ENCODE measurements around the gene QPRT.
A peak's percentile ranks its signal among the peaks of the same experiment; 100 is the strongest.

Gene QPRT

DNA sequence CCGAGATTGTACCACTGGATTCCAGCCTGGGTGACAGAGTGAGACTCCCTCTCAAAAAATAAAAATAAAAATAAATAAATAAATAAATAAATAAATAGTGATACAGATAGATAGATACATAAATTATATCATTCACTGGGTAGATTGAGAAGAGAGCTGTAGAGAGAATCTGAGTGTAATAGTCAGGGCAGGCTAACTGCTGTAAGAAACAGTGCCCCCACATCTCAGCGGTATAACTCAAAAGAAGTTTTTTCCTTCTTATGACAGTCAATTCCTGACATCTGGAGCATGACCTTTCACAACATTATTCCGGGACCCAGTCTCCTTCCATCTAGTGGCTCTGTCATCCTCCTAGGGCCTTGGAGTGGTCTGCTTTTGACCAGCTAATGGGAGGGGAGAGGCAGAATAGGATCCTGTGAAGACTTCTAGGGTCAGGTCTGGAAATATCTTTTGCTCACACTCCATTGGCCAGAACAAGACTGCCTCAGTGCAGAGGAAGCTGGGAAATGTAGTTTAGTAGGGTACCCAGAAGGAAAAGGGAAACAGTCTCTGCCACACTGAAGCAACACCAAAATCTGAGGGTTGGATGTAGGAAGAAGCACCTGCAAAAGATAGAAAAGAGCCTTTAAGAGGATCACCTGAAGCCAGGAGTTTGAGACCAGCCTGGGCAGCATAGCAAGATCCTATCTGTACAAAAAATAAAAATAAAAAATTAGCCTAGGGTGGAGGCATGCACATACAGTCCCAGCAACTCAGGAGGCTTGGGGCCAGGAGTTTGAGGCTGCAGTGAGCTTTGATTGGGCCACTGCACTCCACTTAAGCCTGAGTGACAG, 3.0 kb upstream of the QPRT start:
- POLR2A ChIA-PET: interaction anchor here (0.9 to 1.6 kb wide), 2 partner anchors 114 to 131 kb away, joined by 3 to 4 read pairs; partner anchors contain the start of gene KIF22
- DNase-seq (ENCODE audit: extremely low spot score): peak; percentile 63
- CTCF ChIA-PET: interaction anchor here (0.6 to 0.7 kb wide), 2 partner anchors 103 to 114 kb away, joined by 3 read pairs; partner anchors contain the start of gene KIF22
- TF ChIP-seq FOXM1 (IDR thresholded peaks at IDR 0.05; ENCODE audit: borderline replicate concordance): no peak
- TF ChIP-seq FOXK2 (IDR thresholded peaks at IDR 0.05): no peak
- no peak for TF ChIP-seq TARDBP (IDR thresholded peaks at IDR 0.05)
- no peak for TF ChIP-seq L3MBTL2 (conservative IDR thresholded peaks at IDR 0.05)
- TF ChIP-seq CTBP1 (IDR thresholded peaks at IDR 0.05; ENCODE audit: borderline replicate concordance): no peak
- TF ChIP-seq SUZ12 (IDR thresholded peaks at IDR 0.05): no peak
- no peak for TF ChIP-seq ELF4 (IDR thresholded peaks at IDR 0.05)
- no peak for TF ChIP-seq FOXA1 (IDR thresholded peaks at IDR 0.05)
- TF ChIP-seq ZNF384 (IDR thresholded peaks at IDR 0.05): no peak
- TF ChIP-seq, protein P1, sequence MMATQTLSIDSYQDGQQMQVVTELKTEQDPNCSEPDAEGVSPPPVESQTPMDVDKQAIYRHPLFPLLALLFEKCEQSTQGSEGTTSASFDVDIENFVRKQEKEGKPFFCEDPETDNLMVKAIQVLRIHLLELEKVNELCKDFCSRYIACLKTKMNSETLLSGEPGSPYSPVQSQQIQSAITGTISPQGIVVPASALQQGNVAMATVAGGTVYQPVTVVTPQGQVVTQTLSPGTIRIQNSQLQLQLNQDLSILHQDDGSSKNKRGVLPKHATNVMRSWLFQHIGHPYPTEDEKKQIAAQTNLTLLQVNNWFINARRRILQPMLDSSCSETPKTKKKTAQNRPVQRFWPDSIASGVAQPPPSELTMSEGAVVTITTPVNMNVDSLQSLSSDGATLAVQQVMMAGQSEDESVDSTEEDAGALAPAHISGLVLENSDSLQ (IDR thresholded peaks at IDR 0.05): no peak; the same call in 1 of the 2 replicates
- TF ChIP-seq NFRKB (IDR thresholded peaks at IDR 0.05): no peak
- no peak for TF ChIP-seq LEF1 (IDR thresholded peaks at IDR 0.05; ENCODE audit: borderline replicate concordance)
- no peak for TF ChIP-seq ARNT (IDR thresholded peaks at IDR 0.05)
- TF ChIP-seq HDGF (IDR thresholded peaks at IDR 0.05; ENCODE audit: borderline replicate concordance): no peak
- TF ChIP-seq SP1 (IDR thresholded peaks at IDR 0.05): no peak

DNA sequence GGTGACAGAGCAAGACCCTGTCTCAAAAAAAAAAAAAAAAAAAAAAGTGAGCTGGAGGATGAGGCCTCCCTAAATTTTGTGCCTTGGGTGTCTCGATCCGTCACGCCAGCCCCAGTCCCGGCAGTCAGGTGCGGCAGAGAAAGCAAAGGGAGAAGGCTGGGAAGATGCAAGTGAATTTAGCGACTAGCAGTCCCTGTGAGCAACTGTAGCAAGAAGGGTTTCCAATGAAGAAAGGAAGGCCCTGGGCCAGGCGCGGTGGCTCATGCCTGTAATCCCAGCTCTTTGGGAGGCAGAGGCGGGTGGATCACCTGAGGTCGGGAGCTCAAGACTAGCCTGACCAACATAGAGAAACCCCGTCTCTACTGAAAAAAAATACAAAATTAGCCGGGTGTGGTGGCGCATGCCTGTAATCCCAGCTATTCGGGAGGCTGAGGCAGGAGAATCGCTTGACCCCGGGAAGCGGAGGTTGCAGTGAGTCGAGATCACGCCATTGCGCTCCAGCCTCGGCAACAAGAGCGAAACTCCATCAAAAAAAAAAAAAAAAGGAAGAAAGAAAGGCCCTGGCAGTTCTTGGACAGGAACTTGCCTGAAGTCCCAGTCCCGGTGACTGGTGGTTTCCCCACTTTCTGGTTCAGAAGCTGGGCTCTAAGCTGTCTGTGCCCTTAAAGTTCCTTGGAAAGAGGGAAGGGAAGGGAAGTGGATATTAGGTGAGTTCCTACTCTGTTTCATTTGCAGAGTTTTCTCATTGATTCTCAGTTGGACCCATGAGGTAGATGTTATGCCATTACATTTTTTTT, 1.8 kb upstream of the QPRT start:
- ChIA-PET POLR2A (interaction anchor here (0.9 to 1.6 kb wide), 2 partner anchors 113 to 130 kb away, joined by 3 to 4 read pairs; partner anchors contain the start of gene KIF22), CTCF (interaction anchor here (0.6 to 0.7 kb wide), 2 partner anchors 101 to 113 kb away, joined by 3 read pairs; partner anchors contain the start of gene KIF22)
- TF ChIP-seq ELF4 (IDR thresholded peaks at IDR 0.05): no peak
- TF ChIP-seq, protein P1 (IDR thresholded peaks at IDR 0.05): no peak
- no peak for TF ChIP-seq ARNT (IDR thresholded peaks at IDR 0.05)
- TF ChIP-seq NFRKB (IDR thresholded peaks at IDR 0.05): no peak
- no peak for TF ChIP-seq HDGF (IDR thresholded peaks at IDR 0.05; ENCODE audit: borderline replicate concordance)
- no peak for TF ChIP-seq SP1 (IDR thresholded peaks at IDR 0.05)
- no peak for TF ChIP-seq L3MBTL2 (conservative IDR thresholded peaks at IDR 0.05)
- TF ChIP-seq FOXA1 (IDR thresholded peaks at IDR 0.05): no peak
- no peak for TF ChIP-seq LEF1 (IDR thresholded peaks at IDR 0.05; ENCODE audit: borderline replicate concordance)
- no peak for TF ChIP-seq FOXK2 (IDR thresholded peaks at IDR 0.05)
- TF ChIP-seq CTBP1 (IDR thresholded peaks at IDR 0.05; ENCODE audit: borderline replicate concordance): no peak
- no peak for TF ChIP-seq BHLHE40 (IDR thresholded peaks at IDR 0.05; ENCODE audit: borderline replicate concordance)
- no peak for TF ChIP-seq ZNF384 (IDR thresholded peaks at IDR 0.05)
- DNase-seq (ENCODE audit: extremely low spot score): no peak

DNA sequence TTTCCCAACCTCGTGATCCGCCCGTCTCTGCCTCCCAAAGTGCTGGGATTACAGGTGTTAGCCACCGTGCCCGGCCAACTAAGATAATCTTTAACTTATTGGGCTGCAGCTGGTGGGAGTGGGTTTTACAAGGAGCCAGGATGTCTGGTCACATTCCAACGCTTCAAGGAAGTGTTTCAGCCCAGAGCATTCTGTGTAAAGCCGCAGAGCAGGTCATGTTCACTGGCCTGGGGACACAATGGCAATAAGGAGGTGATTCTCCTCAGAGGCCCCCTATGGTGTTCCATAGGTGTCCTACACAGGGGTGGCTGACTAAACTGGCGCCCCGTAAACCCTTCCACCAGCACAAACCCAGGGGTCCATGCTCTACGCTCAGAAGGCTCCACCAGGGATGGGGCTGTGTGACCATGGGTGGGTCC, 1.2 kb downstream of the QPRT start:
- TF ChIP-seq SP1 (IDR thresholded peaks at IDR 0.05) (no peak), NFRKB (IDR thresholded peaks at IDR 0.05) (no peak), LEF1 (IDR thresholded peaks at IDR 0.05; ENCODE audit: borderline replicate concordance) (no peak), FOXM1 (IDR thresholded peaks at IDR 0.05; ENCODE audit: borderline replicate concordance) (no peak), CTBP1 (IDR thresholded peaks at IDR 0.05; ENCODE audit: borderline replicate concordance) (no peak), HDGF (IDR thresholded peaks at IDR 0.05; ENCODE audit: borderline replicate concordance) (no peak), L3MBTL2 (conservative IDR thresholded peaks at IDR 0.05) (no peak), ZNF384 (IDR thresholded peaks at IDR 0.05) (no peak), TARDBP (IDR thresholded peaks at IDR 0.05) (no peak)
- CTCF ChIA-PET: no interaction called here
- POLR2A ChIA-PET: interaction anchor here (1.2 to 2.8 kb wide), 6 partner anchors 9 to 136 kb away, joined by 3 to 12 read pairs (median 6); partner anchors contain the start of genes KIF22, PAGR1 and SPN
- DNase-seq (ENCODE audit: extremely low spot score): no peak

DNA sequence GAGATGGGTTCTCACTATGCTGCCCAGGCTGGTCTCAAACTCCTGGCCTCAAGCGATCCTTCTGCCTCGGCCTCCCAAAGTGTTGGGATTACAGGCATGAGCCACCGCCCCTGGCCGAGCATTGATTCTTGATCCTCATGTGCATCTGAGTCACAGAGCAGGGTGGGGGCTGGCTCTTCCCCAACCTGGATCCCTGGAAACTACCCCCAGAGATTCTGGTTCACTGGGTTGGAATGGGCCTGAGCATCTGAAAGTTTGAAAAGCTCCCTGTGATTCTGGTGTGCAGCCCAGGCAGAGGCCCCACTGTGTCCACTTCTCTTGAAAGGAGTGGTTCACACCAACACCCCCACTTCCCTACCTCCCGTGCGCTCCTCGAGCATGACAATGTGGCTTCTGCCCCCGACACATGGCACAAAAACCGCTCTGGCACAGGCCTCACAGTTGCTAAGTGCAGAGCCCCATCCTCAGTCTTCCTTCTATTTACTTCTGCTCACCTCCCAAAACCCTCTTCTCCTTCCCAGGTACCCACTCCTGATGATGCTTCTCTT, 4.6 kb downstream of the QPRT start:
- DNase-seq (ENCODE audit: extremely low spot score): no peak
- ChIA-PET CTCF (no interaction called here), POLR2A (interaction anchor here (1.2 kb wide), 1 partner anchor 10 kb away, joined by 3 read pairs; no protein-coding TSS in a partner anchor)
- TF ChIP-seq FOXK2 (IDR thresholded peaks at IDR 0.05) (no peak), FOXA1 (IDR thresholded peaks at IDR 0.05) (no peak), FOXM1 (IDR thresholded peaks at IDR 0.05; ENCODE audit: borderline replicate concordance) (no peak), LEF1 (IDR thresholded peaks at IDR 0.05; ENCODE audit: borderline replicate concordance) (no peak)

DNA sequence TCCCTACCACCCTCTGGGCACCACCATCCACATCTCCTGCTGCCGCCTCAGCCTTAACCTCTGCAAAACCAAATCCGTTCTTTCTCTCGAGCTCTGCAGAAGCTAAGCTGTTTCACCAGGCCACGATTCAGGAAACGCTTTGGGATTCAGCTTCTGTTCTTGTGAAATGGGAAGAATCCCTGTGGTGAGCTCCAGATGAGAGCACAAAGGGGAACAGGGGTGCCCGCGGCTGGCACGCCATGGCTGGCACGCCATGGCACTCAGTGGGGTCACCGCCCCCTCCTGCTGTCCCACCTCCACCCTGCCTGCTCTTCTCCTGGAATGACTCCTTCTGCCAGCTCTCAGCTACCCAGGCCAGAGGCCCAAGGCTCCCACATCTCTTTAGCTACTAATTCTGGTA, 5.7 kb downstream of the QPRT start:
- ChIA-PET CTCF (no interaction called here), POLR2A (no interaction called here)
- DNase-seq (ENCODE audit: extremely low spot score): no peak
- TF ChIP-seq FOXK2 (IDR thresholded peaks at IDR 0.05) (no peak), SP1 (IDR thresholded peaks at IDR 0.05) (no peak), ZNF384 (IDR thresholded peaks at IDR 0.05) (no peak), L3MBTL2 (conservative IDR thresholded peaks at IDR 0.05) (no peak), CTBP1 (IDR thresholded peaks at IDR 0.05; ENCODE audit: borderline replicate concordance) (no peak), LEF1 (IDR thresholded peaks at IDR 0.05; ENCODE audit: borderline replicate concordance) (no peak), TARDBP (IDR thresholded peaks at IDR 0.05) (no peak), ARNT (IDR thresholded peaks at IDR 0.05) (no peak), NFRKB (IDR thresholded peaks at IDR 0.05) (no peak), FOXA1 (IDR thresholded peaks at IDR 0.05) (no peak), HDGF (IDR thresholded peaks at IDR 0.05; ENCODE audit: borderline replicate concordance) (no peak), ELF4 (IDR thresholded peaks at IDR 0.05) (no peak), FOXM1 (IDR thresholded peaks at IDR 0.05; ENCODE audit: borderline replicate concordance) (no peak), BHLHE40 (IDR thresholded peaks at IDR 0.05; ENCODE audit: borderline replicate concordance) (no peak), SUZ12 (IDR thresholded peaks at IDR 0.05) (no peak)
- TF ChIP-seq, protein P1 (IDR thresholded peaks at IDR 0.05): no peak
